ENCODE results near the gene LRPAP1.
"Not testable (repeated sequence)": the region's sequence is repeated elsewhere in the genome, so short reads cannot be mapped to it uniquely, and the experiment has no call there.

DNA sequence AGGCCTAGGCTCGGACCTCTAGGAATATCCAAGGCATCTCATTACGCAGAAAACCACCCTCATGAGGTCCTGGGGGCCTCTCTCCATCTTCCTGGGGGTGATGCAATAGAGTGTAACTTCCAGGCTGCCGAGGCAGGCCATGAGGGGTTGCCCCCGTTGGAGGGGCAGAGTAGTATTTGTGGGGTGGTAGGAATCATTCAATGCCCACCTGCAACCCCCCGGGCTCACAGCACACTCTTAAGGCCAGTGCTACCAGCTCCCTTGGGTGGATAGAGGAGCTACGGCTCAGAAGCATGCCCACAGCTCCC lies 17.4 kb upstream of the LRPAP1 start:
- not testable (repeated sequence) for TF ChIP-seq SIN3A (IDR thresholded peaks at IDR 0.05; ENCODE audit: low read depth); SP1 (IDR thresholded peaks at IDR 0.05; ENCODE audit: low read depth); YY1 (IDR thresholded peaks at IDR 0.05; ENCODE audit: extremely low read depth, insufficient replicate concordance, low read depth, low read length); POLR2AphosphoS5 (IDR thresholded peaks at IDR 0.05; ENCODE audit: low read depth, low read length); JUND (IDR thresholded peaks at IDR 0.05); SRF (IDR thresholded peaks at IDR 0.05; ENCODE audit: low read depth); POLR2A (IDR thresholded peaks at IDR 0.05; ENCODE audit: borderline replicate concordance, extremely low read depth, insufficient read depth, insufficient read length); ZFX (IDR thresholded peaks at IDR 0.05)
- TF ChIP-seq, protein P1, sequence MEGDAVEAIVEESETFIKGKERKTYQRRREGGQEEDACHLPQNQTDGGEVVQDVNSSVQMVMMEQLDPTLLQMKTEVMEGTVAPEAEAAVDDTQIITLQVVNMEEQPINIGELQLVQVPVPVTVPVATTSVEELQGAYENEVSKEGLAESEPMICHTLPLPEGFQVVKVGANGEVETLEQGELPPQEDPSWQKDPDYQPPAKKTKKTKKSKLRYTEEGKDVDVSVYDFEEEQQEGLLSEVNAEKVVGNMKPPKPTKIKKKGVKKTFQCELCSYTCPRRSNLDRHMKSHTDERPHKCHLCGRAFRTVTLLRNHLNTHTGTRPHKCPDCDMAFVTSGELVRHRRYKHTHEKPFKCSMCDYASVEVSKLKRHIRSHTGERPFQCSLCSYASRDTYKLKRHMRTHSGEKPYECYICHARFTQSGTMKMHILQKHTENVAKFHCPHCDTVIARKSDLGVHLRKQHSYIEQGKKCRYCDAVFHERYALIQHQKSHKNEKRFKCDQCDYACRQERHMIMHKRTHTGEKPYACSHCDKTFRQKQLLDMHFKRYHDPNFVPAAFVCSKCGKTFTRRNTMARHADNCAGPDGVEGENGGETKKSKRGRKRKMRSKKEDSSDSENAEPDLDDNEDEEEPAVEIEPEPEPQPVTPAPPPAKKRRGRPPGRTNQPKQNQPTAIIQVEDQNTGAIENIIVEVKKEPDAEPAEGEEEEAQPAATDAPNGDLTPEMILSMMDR (IDR thresholded peaks at IDR 0.05 in 2 of 3, conservative IDR thresholded peaks at IDR 0.05 in 1 of 3; ENCODE audit: borderline replicate concordance in 1 of 3, insufficient read depth in 1 of 3, low read depth in 2 of 3, low read length in 2 of 3): not testable (repeated sequence)
- TF ChIP-seq, protein P2, sequence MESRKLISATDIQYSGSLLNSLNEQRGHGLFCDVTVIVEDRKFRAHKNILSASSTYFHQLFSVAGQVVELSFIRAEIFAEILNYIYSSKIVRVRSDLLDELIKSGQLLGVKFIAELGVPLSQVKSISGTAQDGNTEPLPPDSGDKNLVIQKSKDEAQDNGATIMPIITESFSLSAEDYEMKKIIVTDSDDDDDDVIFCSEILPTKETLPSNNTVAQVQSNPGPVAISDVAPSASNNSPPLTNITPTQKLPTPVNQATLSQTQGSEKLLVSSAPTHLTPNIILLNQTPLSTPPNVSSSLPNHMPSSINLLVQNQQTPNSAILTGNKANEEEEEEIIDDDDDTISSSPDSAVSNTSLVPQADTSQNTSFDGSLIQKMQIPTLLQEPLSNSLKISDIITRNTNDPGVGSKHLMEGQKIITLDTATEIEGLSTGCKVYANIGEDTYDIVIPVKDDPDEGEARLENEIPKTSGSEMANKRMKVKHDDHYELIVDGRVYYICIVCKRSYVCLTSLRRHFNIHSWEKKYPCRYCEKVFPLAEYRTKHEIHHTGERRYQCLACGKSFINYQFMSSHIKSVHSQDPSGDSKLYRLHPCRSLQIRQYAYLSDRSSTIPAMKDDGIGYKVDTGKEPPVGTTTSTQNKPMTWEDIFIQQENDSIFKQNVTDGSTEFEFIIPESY (IDR thresholded peaks at IDR 0.05; ENCODE audit: extremely low read depth, insufficient replicate concordance, low read length): not testable (repeated sequence)
- TF ChIP-seq, protein P3, sequence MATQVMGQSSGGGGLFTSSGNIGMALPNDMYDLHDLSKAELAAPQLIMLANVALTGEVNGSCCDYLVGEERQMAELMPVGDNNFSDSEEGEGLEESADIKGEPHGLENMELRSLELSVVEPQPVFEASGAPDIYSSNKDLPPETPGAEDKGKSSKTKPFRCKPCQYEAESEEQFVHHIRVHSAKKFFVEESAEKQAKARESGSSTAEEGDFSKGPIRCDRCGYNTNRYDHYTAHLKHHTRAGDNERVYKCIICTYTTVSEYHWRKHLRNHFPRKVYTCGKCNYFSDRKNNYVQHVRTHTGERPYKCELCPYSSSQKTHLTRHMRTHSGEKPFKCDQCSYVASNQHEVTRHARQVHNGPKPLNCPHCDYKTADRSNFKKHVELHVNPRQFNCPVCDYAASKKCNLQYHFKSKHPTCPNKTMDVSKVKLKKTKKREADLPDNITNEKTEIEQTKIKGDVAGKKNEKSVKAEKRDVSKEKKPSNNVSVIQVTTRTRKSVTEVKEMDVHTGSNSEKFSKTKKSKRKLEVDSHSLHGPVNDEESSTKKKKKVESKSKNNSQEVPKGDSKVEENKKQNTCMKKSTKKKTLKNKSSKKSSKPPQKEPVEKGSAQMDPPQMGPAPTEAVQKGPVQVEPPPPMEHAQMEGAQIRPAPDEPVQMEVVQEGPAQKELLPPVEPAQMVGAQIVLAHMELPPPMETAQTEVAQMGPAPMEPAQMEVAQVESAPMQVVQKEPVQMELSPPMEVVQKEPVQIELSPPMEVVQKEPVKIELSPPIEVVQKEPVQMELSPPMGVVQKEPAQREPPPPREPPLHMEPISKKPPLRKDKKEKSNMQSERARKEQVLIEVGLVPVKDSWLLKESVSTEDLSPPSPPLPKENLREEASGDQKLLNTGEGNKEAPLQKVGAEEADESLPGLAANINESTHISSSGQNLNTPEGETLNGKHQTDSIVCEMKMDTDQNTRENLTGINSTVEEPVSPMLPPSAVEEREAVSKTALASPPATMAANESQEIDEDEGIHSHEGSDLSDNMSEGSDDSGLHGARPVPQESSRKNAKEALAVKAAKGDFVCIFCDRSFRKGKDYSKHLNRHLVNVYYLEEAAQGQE (IDR thresholded peaks at IDR 0.05; ENCODE audit: low read depth): not testable (repeated sequence)
- TF ChIP-seq, protein P4, sequence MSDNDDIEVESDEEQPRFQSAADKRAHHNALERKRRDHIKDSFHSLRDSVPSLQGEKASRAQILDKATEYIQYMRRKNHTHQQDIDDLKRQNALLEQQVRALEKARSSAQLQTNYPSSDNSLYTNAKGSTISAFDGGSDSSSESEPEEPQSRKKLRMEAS (IDR thresholded peaks at IDR 0.05): not testable (repeated sequence)
- TF ChIP-seq, protein P5, sequence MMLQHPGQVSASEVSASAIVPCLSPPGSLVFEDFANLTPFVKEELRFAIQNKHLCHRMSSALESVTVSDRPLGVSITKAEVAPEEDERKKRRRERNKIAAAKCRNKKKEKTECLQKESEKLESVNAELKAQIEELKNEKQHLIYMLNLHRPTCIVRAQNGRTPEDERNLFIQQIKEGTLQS (IDR thresholded peaks at IDR 0.05): not testable (repeated sequence)

Data from HCT116 (cell line).